Measurements from ENCODE around the gene SLC4A4.

SLC4A4 gene

DNA sequence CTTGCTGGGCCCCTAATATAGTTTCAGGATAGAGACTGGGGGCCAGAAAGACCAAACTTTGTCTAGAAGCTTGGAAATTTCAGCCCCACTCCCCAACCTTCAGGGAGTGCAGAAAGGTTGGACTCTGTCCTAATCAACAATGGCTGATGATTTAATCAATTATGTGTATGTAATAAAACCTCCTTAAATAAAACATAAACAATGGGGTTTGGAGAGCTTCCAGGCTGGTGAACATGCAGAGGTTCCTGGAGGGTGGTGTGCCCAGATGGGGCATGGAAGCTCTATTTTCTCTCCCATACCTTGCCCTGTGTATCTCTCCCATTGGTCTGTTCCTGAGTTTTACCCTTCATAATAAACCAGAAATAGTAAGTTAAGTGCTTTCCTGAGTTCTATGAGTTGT is 270.8 kb downstream of the SLC4A4 start:
- TF ChIP-seq ZNF274 (IDR thresholded peaks at IDR 0.05; ENCODE audit: low read depth, low read length) = no peak
- no peak overlapping the region for H3K4me3 ChIP-seq (ENCODE audit: low read length)

DNA sequence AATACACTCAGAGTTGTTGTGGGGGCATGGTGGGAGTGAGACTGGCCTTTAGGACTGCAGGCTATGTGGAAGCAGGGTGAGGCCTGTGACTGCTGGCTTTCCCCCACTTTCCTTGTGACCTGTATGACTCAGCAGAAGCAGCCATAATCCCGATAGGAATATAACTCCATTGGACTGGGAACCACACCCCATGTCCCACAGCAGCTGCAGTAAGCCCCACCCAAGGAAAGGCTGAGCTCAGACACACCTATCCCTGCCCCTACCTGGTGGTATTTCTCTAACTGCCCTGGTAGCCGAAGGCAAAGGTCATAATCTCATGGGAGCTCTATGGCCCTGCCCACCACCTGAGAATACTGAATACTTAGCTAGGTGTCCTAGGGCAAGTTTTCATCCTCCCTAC is 275.8 kb downstream of the SLC4A4 start:
- TF ChIP-seq ZNF274 (IDR thresholded peaks at IDR 0.05; ENCODE audit: low read depth, low read length) = no peak
- H3K4me3 ChIP-seq (ENCODE audit: low read length) = no peak overlapping the region

DNA sequence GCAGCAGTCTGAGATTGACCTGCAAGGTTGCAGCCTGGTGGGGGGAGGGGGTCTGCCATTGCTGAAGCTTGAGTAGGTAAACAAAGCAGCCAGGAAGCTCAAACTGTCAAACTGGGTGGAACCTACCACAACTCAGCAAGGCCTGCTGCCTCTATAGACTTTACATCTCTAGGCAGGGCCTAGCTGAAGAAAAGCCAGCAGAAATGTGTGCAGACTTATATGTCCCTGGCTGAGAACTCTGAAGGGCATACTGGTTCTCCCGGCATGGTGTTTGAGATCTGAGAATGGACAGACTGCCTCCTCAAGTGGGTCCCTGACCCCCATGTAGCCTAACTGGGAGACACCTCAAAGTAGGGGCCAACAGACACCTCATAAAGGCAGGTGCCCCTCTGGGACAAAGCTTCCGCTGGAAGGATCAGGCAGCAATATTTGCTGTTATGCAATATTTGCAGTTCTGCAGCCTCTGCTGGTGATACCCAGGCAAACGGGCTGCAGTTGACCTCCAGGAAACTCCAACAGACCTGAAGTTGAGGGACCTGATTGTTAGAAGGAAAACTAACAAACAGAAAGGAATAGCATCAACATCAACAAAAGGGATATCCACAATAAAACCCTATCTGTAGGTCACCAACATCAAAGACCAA is 277.5 kb downstream of the SLC4A4 start:
- no peak overlapping the region for H3K4me3 ChIP-seq (ENCODE audit: low read length)
- TF ChIP-seq ZNF274 (IDR thresholded peaks at IDR 0.05; ENCODE audit: low read depth, low read length) = no peak

Data from GM08714 (cell line).